Thyroid gland (tissue), 4 donors: ENCODE data around the gene GEMIN5. TPM values are rescaled to one million over a fixed set of nuclear protein-coding genes. Genes with fewer than 3 reads are reported as not detected.
A peak's percentile ranks its signal among the peaks of the same experiment; 100 is the strongest.

Experiments used
- DNase-seq, 2 donors: peaks; one replicate each; pipeline ENCODE4 v3.0.0-alpha.2; 2019
- H3K27ac ChIP-seq, 3 donors: fragments of 200-600 bp; sonication (generic); 1 replicate in 2 of 3; 2 replicates in 1 of 3; pipeline ENCODE4 v1.5.1; 2016 to 2019; ENCODE audit warnings: mild to moderate bottlenecking in 1 of 3, moderate library complexity in 1 of 3
- H3K27me3 ChIP-seq: fragments of 200-600 bp; sonication (generic); one replicate; pipeline ENCODE4 v1.5.1; 2019
- H3K36me3 ChIP-seq, 2 donors: fragments of 200-600 bp; sonication (generic); one replicate each; pipeline ENCODE4 v1.5.1; 2016 to 2019
- H3K4me1 ChIP-seq, 2 donors: fragments of 200-600 bp; sonication (generic); one replicate each; pipeline ENCODE4 v1.5.1; 2017 to 2019
- H3K4me3 ChIP-seq, 3 donors: fragments of 200-600 bp; sonication (generic); replicated peaks in 1 of 3; 1 replicate in 2 of 3; 2 replicates in 1 of 3; pipeline ENCODE4 v1.5.1; 2016; ENCODE audit warnings: mild to moderate bottlenecking in 1 of 3
- H3K9me3 ChIP-seq: fragments of 200-600 bp; sonication (generic); one replicate; pipeline ENCODE4 v1.5.1; 2017
- CTCF ChIP-seq, 6 experiments: fragments of 200-600 bp in 3 of 6; fragments of 450-650 bp in 3 of 6; sonication (generic) in 3 of 6; IDR thresholded peaks; one replicate each; pipeline ENCODE4 v1.5.1; 2016 to 2019; ENCODE audit warnings: antibody characterized with exemption in 6 of 6, mild to moderate bottlenecking in 2 of 6, inconsistent platforms in 1 of 6, moderate library complexity in 1 of 6
- POLR2A ChIP-seq, 2 donors: fragments of 450-650 bp; IDR thresholded peaks; one replicate each; pipeline ENCODE4 v1.6.1; 2017; ENCODE audit warnings: antibody characterized with exemption in 2 of 2, mild to moderate bottlenecking in 2 of 2, moderate library complexity in 1 of 2
- WGBS, 2 donors: methylation state at CpG; one replicate each; pipeline ENCODE4 v1.1.5; 2017; 5-methylcytosine and 5-hydroxymethylcytosine counted together
- intact Hi-C: fragments of 100-400 bp; cut with DNase I; formaldehyde crosslinking; loops from one replicate; pipeline ENCODE4 v1.15.1; 2023
- total RNA-seq, 4 donors: library from RNA; depleted of rRNA; stranded (reverse); fragments of >200 nt; gene quantifications; one replicate each; pipeline ENCODE4 v1.2.3, GENCODE V29; 2016

The GEMIN5 gene
- total RNA-seq, 4 donors from 2014 or later, result 13.6 to 20.1 (median 15.3) TPM

GRCh38 chr5:154858972-154859871 is 78.8 kb downstream of the GEMIN5 start:
- peak overlapping the region; percentile 35 to 77 (median 71) for H3K4me3 ChIP-seq
- peak overlapping the region; percentile 98 to 100 (median 99) for H3K27ac ChIP-seq
- H3K36me3 ChIP-seq, result peaks cover 0 to under 1% of the 10 kb centered on the region in 2 donors
- peaks cover 23 to 43% of the 10 kb centered on the region in 2 donors for H3K4me1 ChIP-seq
- DNase-seq, result no peak
- no peaks in the 10 kb centered on the region for H3K9me3 ChIP-seq
- TF ChIP-seq CTCF (IDR thresholded peaks at IDR 0.05) (no peak), POLR2A (IDR thresholded peaks at IDR 0.05) (no peak)
- 1 to 2% methylated on average over 26 of the region's 26 CpGs for WGBS, 2 donors
- intact Hi-C loops, result loop anchor here (10.0 kb wide), 1 partner anchor 104 kb away; the partner anchor contains the start of gene LARP1
- no peaks in the 10 kb centered on the region for H3K27me3 ChIP-seq

- TF ChIP-seq POLR2A (IDR thresholded peaks at IDR 0.05) (peak; percentile 86 to 93), CTCF (IDR thresholded peaks at IDR 0.05) (no peak)
- H3K4me3 ChIP-seq, result peak within 1 kb of the TSS; percentile 35 to 77 (median 71)
- peaks cover 23 to 43% of the 10 kb centered on the region in 2 donors for H3K4me1 ChIP-seq
- peak within 1 kb of the TSS; percentile 98 to 100 (median 99) for H3K27ac ChIP-seq
- intact Hi-C loops, result loop anchor here (10.0 kb wide), 1 partner anchor 104 kb away; the partner anchor contains the start of gene LARP1
- 0% methylated on average over 38 to 49 of the region's 65 CpGs for WGBS, 2 donors
- H3K9me3 ChIP-seq, result no peaks in the 10 kb centered on the region
- DNase-seq, result peak; percentile 99
- no peaks in the 10 kb centered on the region for H3K36me3 ChIP-seq
- no peaks in the 10 kb centered on the region for H3K27me3 ChIP-seq
Observed at GRCh38 chr5:154858297-154858971, 79.6 kb downstream of the GEMIN5 start, which contains the start of gene CNOT8. TSS of gene CNOT8 (plus strand) at chr5:154858627. CDS start at chr5:154863279, 4,652 bp downstream.

- Histone ChIP-seq H3K9me3 (no peaks in the 10 kb centered on the region), H3K4me1 (peaks cover 23 to 43% of the 10 kb centered on the region in 2 donors), H3K36me3 (no peaks in the 10 kb centered on the region), H3K27ac (peak overlapping the region; percentile 98 to 100 (median 99)), H3K27me3 (no peaks in the 10 kb centered on the region), H3K4me3 (peak overlapping the region; percentile 35 to 77 (median 71))
- WGBS, 2 donors, result 0 to 1% methylated on average over 24 to 56 of the region's 59 CpGs
- intact Hi-C loops, result loop anchor here (10.0 kb wide), 1 partner anchor 103 kb away; the partner anchor contains the start of gene LARP1
- TF ChIP-seq CTCF (IDR thresholded peaks at IDR 0.05) (peak in 1 of 6 experiments; percentile 12), POLR2A (IDR thresholded peaks at IDR 0.05) (peak; percentile 56 to 91)
- peak; percentile 98 to 99 for DNase-seq
Observed at GRCh38 chr5:154857530-154858296, 80.3 kb downstream of the GEMIN5 start.

- Histone ChIP-seq H3K4me3 (no peak overlapping the region), H3K36me3 (no peaks in the 10 kb centered on the region), H3K4me1 (peaks cover 35 to 37% of the 10 kb centered on the region in 2 donors), H3K27me3 (no peaks in the 10 kb centered on the region), H3K27ac (peak overlapping the region; percentile 75 to 84 (median 81)), H3K9me3 (no peaks in the 10 kb centered on the region)
- 76 to 89% methylated on average over 3 of the region's 3 CpGs for WGBS, 2 donors
- TF ChIP-seq POLR2A (IDR thresholded peaks at IDR 0.05) (no peak), CTCF (IDR thresholded peaks at IDR 0.05) (no peak)
- intact Hi-C loops, result loop anchor here (10.0 kb wide), 1 partner anchor 97 kb away; the partner anchor contains the start of gene LARP1
- DNase-seq, result no peak
Observed at GRCh38 chr5:154851351-154851750, 86.7 kb downstream of the GEMIN5 start.
